Mesenchymal stem cell (in vitro differentiated cells and primary cell): ENCODE results near the gene SUPT20HL1.

Experiments used
- DNase-seq: peaks from one replicate; pipeline ENCODE4 v3.0.0-alpha.2; 2013
- H2AFZ ChIP-seq: one replicate; pipeline ENCODE4 v1.6.1; 2013; ENCODE audit warnings: low read depth, mild to moderate bottlenecking, control low read depth, inconsistent platforms, low read length, moderate library complexity
- H2AK5ac ChIP-seq: 2 replicates; pipeline ENCODE4 v1.6.1; 2013; ENCODE audit warnings: low read length, moderate library complexity, mild to moderate bottlenecking, inconsistent platforms; ENCODE audit not compliant: severe bottlenecking
- H2BK120ac ChIP-seq: one replicate; pipeline ENCODE4 v1.6.1; 2013; ENCODE audit warnings: low read depth, mild to moderate bottlenecking, inconsistent platforms, low read length, moderate library complexity
- H2BK12ac ChIP-seq, 2 experiments: one replicate each; pipeline ENCODE4 v1.6.1; 2013; ENCODE audit warnings: inconsistent platforms in 2 of 2, low read length in 2 of 2, mild to moderate bottlenecking in 2 of 2, moderate library complexity in 2 of 2, control low read depth in 1 of 2
- H2BK15ac ChIP-seq: one replicate; pipeline ENCODE4 v1.6.1; 2013; ENCODE audit warnings: mild to moderate bottlenecking, low read depth, inconsistent platforms; ENCODE audit not compliant: poor library complexity, severe bottlenecking
- H2BK5ac ChIP-seq: 2 replicates; pipeline ENCODE4 v1.6.1; 2013; ENCODE audit warnings: low read depth, mild to moderate bottlenecking, low read length, control low read depth, inconsistent platforms; ENCODE audit not compliant: poor library complexity, severe bottlenecking
- H3K14ac ChIP-seq, 2 experiments: one replicate each; pipeline ENCODE4 v1.6.1; 2013; ENCODE audit warnings: inconsistent platforms in 2 of 2, low read length in 2 of 2, control low read depth in 1 of 2, mild to moderate bottlenecking in 1 of 2, moderate library complexity in 1 of 2
- H3K18ac ChIP-seq, 2 experiments: one replicate each; pipeline ENCODE4 v1.6.1; 2013; ENCODE audit warnings: inconsistent platforms in 2 of 2, low read length in 2 of 2, control low read depth in 1 of 2, low read depth in 1 of 2, mild to moderate bottlenecking in 1 of 2
- H3K23ac ChIP-seq, 2 experiments: one replicate each; pipeline ENCODE4 v1.6.1; 2013; ENCODE audit warnings: inconsistent platforms in 2 of 2, low read length in 2 of 2, mild to moderate bottlenecking in 2 of 2, moderate library complexity in 2 of 2, control low read depth in 1 of 2
- H3K27ac ChIP-seq: 2 replicates; pipeline ENCODE4 v1.5.1; 2013; ENCODE audit warnings: mild to moderate bottlenecking, moderate library complexity, low read length, control low read depth, inconsistent platforms; ENCODE audit not compliant: poor library complexity, severe bottlenecking
- H3K27me3 ChIP-seq, 2 experiments: 2 replicates each; pipeline versions ENCODE4 v1.6.1 to v1.7.0; 2013; ENCODE audit warnings: low read length in 2 of 2, mild to moderate bottlenecking in 2 of 2, moderate library complexity in 2 of 2, control low read depth in 1 of 2, inconsistent platforms in 1 of 2; ENCODE audit not compliant: control insufficient read depth in 1 of 2, insufficient read depth in 1 of 2
- H3K36me3 ChIP-seq, 2 experiments: 2 replicates each; pipeline versions ENCODE4 v1.6.1 to v1.7.0; 2013; ENCODE audit warnings: low read length in 2 of 2, control low read depth in 1 of 2, inconsistent platforms in 1 of 2, low read depth in 1 of 2, mild to moderate bottlenecking in 1 of 2; ENCODE audit not compliant: insufficient read depth in 2 of 2, control insufficient read depth in 1 of 2
- H3K4ac ChIP-seq, 2 experiments: one replicate each; pipeline ENCODE4 v1.6.1; 2013; ENCODE audit warnings: inconsistent platforms in 2 of 2, low read length in 2 of 2, mild to moderate bottlenecking in 2 of 2, moderate library complexity in 2 of 2, control low read depth in 1 of 2, low read depth in 1 of 2
- H3K4me1 ChIP-seq: 2 replicates; pipeline ENCODE4 v1.6.1; 2013; ENCODE audit warnings: low read depth, low read length, control low read depth; ENCODE audit not compliant: control insufficient read depth, insufficient read depth
- H3K4me2 ChIP-seq: 2 replicates; pipeline ENCODE4 v1.6.1; 2013; ENCODE audit warnings: low read length, mild to moderate bottlenecking, inconsistent platforms; ENCODE audit not compliant: poor library complexity, severe bottlenecking
- H3K4me3 ChIP-seq, 2 experiments: 2 replicates each; pipeline versions ENCODE4 v1.5.1 to v1.7.0; 2013; ENCODE audit warnings: low read length in 2 of 2, mild to moderate bottlenecking in 2 of 2, control low read depth in 1 of 2, low read depth in 1 of 2; ENCODE audit not compliant: insufficient read depth in 1 of 2
- H3K79me1 ChIP-seq: replicated peaks from 2 replicates; pipeline ENCODE4 v1.6.1; 2013; ENCODE audit warnings: mild to moderate bottlenecking, control low read depth, low read length, inconsistent platforms; ENCODE audit not compliant: poor library complexity, severe bottlenecking
- H3K9ac ChIP-seq: 2 replicates; pipeline ENCODE4 v1.7.0; 2013; ENCODE audit warnings: mild to moderate bottlenecking, low read length, moderate library complexity
- H3K9me3 ChIP-seq: 2 replicates; pipeline ENCODE4 v1.7.0; 2013; ENCODE audit warnings: mild to moderate bottlenecking, low read length; ENCODE audit not compliant: control insufficient read depth
- H4K8ac ChIP-seq: one replicate; pipeline ENCODE4 v1.6.1; 2013; ENCODE audit warnings: inconsistent platforms, mild to moderate bottlenecking, low read length, moderate library complexity
- H4K91ac ChIP-seq: one replicate; pipeline ENCODE4 v1.6.1; 2013; ENCODE audit warnings: mild to moderate bottlenecking, low read length, inconsistent platforms
- WGBS: methylation state at CpG from one replicate; pipeline ENCODE4 v1.1.7; 2013; ENCODE audit warnings: mixed read lengths; 5-methylcytosine and 5-hydroxymethylcytosine counted together

Gene SUPT20HL1

GRCh38 chrX:24325231-24325630, 35.2 kb upstream of the SUPT20HL1 start:
- no CpG with 5 or more reads among the region's 1 CpG for WGBS
- Histone ChIP-seq H3K27ac (no peak overlapping the region), H2BK12ac (no peak overlapping the region)

GRCh38 chrX:24332878-24333277, 27.6 kb upstream of the SUPT20HL1 start:
- WGBS, result 100% methylated on average over 1 of the region's 4 CpGs
- H3K23ac ChIP-seq, result no peak overlapping the region
- no peak overlapping the region for H2AK5ac ChIP-seq
- H3K18ac ChIP-seq, result no peak overlapping the region
- no peak overlapping the region for H2AFZ ChIP-seq
- no peak overlapping the region for H4K91ac ChIP-seq
- no peaks in the 10 kb centered on the region for H3K79me1 ChIP-seq
- no peak overlapping the region for H3K9ac ChIP-seq
- no peaks in the 10 kb centered on the region for H3K9me3 ChIP-seq
- peaks cover 0 to 6% of the 10 kb centered on the region in 2 experiments for H3K27me3 ChIP-seq
- no peak overlapping the region for H2BK5ac ChIP-seq
- no peak overlapping the region for H3K14ac ChIP-seq
- no peaks in the 10 kb centered on the region for H3K4me1 ChIP-seq
- H4K8ac ChIP-seq, result no peak overlapping the region
- H3K4me2 ChIP-seq, result no peak overlapping the region
- no peak overlapping the region for H2BK120ac ChIP-seq
- DNase-seq, result no peak
- no peak overlapping the region for H2BK12ac ChIP-seq
- no peaks in the 10 kb centered on the region for H3K36me3 ChIP-seq
- H3K4ac ChIP-seq, result no peak overlapping the region
- no peak overlapping the region for H3K4me3 ChIP-seq
- no peak overlapping the region for H2BK15ac ChIP-seq
- H3K27ac ChIP-seq, result no peak overlapping the region

More at GRCh38 chrX:24325231-24325630, 35.2 kb upstream of the SUPT20HL1 start:
- Histone ChIP-seq H2AK5ac (no peak overlapping the region), H4K91ac (no peak overlapping the region), H3K36me3 (no peaks in the 10 kb centered on the region), H4K8ac (no peak overlapping the region), H3K4ac (no peak overlapping the region), H3K79me1 (no peaks in the 10 kb centered on the region), H3K9ac (no peak overlapping the region), H3K4me1 (no peaks in the 10 kb centered on the region), H2AFZ (no peak overlapping the region), H3K4me3 (no peak overlapping the region), H3K14ac (no peak overlapping the region), H3K4me2 (no peak overlapping the region), H3K9me3 (no peaks in the 10 kb centered on the region), H3K18ac (no peak overlapping the region), H2BK5ac (no peak overlapping the region), H2BK15ac (no peak overlapping the region), H3K23ac (no peak overlapping the region), H2BK120ac (no peak overlapping the region), H3K27me3 (peaks cover 0 to 18% of the 10 kb centered on the region in 2 experiments)
- no peak for DNase-seq

GRCh38 chrX:24333371-24333770, 27.1 kb upstream of the SUPT20HL1 start:
- H2AK5ac ChIP-seq, result no peak overlapping the region
- H3K4me1 ChIP-seq, result no peaks in the 10 kb centered on the region
- no peak overlapping the region for H3K4ac ChIP-seq
- no peak for DNase-seq
- no peak overlapping the region for H3K18ac ChIP-seq
- no peaks in the 10 kb centered on the region for H3K9me3 ChIP-seq
- no peaks in the 10 kb centered on the region for H3K36me3 ChIP-seq
- no peak overlapping the region for H2AFZ ChIP-seq
- no peak overlapping the region for H2BK5ac ChIP-seq
- H2BK12ac ChIP-seq, result no peak overlapping the region
- H2BK120ac ChIP-seq, result no peak overlapping the region
- no peak overlapping the region for H3K14ac ChIP-seq
- H3K27me3 ChIP-seq, result peaks cover 0 to 6% of the 10 kb centered on the region in 2 experiments
- H3K4me2 ChIP-seq, result no peak overlapping the region
- no CpG with 5 or more reads among the region's 1 CpG for WGBS
- no peak overlapping the region for H2BK15ac ChIP-seq
- H3K27ac ChIP-seq, result no peak overlapping the region
- H3K9ac ChIP-seq, result peak overlapping the region; percentile 18
- no peaks in the 10 kb centered on the region for H3K79me1 ChIP-seq
- no peak overlapping the region for H4K91ac ChIP-seq
- H3K23ac ChIP-seq, result no peak overlapping the region
- H4K8ac ChIP-seq, result no peak overlapping the region
- no peak overlapping the region for H3K4me3 ChIP-seq

GRCh38 chrX:24334461-24334860, 26.0 kb upstream of the SUPT20HL1 start:
- Histone ChIP-seq H3K27me3 (peaks cover 0 to 6% of the 10 kb centered on the region in 2 experiments), H2BK5ac (no peak overlapping the region), H3K23ac (no peak overlapping the region), H3K4me3 (no peak overlapping the region), H3K4me2 (no peak overlapping the region), H3K27ac (no peak overlapping the region), H2BK120ac (no peak overlapping the region), H2BK12ac (no peak overlapping the region), H3K9me3 (no peaks in the 10 kb centered on the region), H3K9ac (peak overlapping the region; percentile 18), H3K18ac (no peak overlapping the region), H2BK15ac (no peak overlapping the region), H3K4ac (no peak overlapping the region), H2AK5ac (no peak overlapping the region), H3K14ac (no peak overlapping the region), H3K36me3 (no peaks in the 10 kb centered on the region), H2AFZ (no peak overlapping the region), H3K4me1 (no peaks in the 10 kb centered on the region), H3K79me1 (no peaks in the 10 kb centered on the region), H4K8ac (no peak overlapping the region), H4K91ac (no peak overlapping the region)
- DNase-seq, result no peak
